BLaER1 (cell line): Measurements from ENCODE around the gene HYAL1.
A peak's percentile ranks its signal among the peaks of the same experiment; 100 is the strongest.

Source experiments
- H3K27ac ChIP-seq: shearing (Covaris generic); formaldehyde crosslinking; 2 replicates; pipeline ENCODE4 v1.8.1; 2022
- H3K27me3 ChIP-seq: shearing (Covaris generic); formaldehyde crosslinking; 2 replicates; pipeline ENCODE4 v1.8.1; 2022
- H3K36me3 ChIP-seq: shearing (Covaris generic); formaldehyde crosslinking; 2 replicates; pipeline ENCODE4 v1.8.1; 2022
- H3K4me1 ChIP-seq: shearing (Covaris generic); formaldehyde crosslinking; 2 replicates; pipeline ENCODE4 v1.8.1; 2022
- H3K4me2 ChIP-seq: shearing (Covaris generic); formaldehyde crosslinking; 2 replicates; pipeline ENCODE4 v1.8.1; 2022
- H3K4me3 ChIP-seq: shearing (Covaris generic); formaldehyde crosslinking; 2 replicates; pipeline ENCODE4 v1.8.1; 2022
- H3K9ac ChIP-seq: shearing (Covaris generic); formaldehyde crosslinking; 2 replicates; pipeline ENCODE4 v1.8.1; 2022
- H3K9me3 ChIP-seq: shearing (Covaris generic); formaldehyde crosslinking; 2 replicates; pipeline ENCODE4 v1.8.1; 2022
- H4K20me1 ChIP-seq: shearing (Covaris generic); formaldehyde crosslinking; 2 replicates; pipeline ENCODE4 v1.8.1; 2022
- Cebpa-rat ChIP-seq: shearing (Covaris generic); IDR thresholded peaks from 2 replicates; pipeline ENCODE4 v1.8.1; 2022

Gene HYAL1

DNA sequence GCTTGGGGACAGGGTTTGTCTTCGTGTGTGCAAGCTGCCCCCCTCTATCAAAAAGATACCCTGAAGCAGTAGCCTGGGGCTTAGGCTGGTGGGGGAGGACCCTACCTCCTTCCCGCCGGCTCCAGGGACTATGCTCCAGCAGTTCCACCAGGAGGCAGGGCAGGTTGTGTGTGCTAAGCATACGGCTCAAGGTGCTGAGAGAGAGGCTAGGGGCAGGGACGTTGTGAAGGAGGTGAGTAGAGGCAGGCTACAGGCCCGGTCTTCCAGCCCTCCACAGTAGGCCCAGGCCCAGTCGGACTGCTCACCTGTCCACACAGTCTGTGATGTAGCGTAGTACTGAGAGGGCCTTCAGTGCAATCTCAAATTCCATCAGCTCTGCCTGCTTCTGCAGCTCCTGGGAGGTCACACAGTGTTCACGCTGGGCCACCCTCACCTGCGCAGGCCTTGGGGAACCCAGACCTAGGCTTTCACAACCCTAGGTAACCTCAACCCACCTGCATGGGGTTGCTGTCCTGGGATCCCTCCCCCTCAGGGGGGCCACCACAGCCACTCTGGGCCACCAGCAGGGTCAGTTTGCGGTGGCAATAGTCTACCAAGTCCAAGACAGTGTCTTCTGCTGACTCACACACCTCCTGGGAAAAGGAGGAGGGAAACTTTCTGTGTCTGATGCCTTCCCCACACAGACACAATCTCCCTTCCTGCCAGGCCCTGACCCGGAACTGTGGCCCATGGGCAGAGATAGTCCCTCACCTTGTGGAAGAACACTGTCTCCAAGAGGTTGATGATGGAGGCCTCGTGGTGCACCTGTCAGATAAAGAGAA is 39.6 kb upstream of the HYAL1 start:
- H3K4me3 ChIP-seq, result no peak overlapping the region
- no peak overlapping the region for H3K27ac ChIP-seq
- H3K9ac ChIP-seq, result no peak overlapping the region
- H3K9me3 ChIP-seq, result no peaks in the 10 kb centered on the region
- no peaks in the 10 kb centered on the region for H4K20me1 ChIP-seq
- H3K4me1 ChIP-seq, result peaks cover 70% of the 10 kb centered on the region
- peaks cover 37% of the 10 kb centered on the region for H3K27me3 ChIP-seq
- H3K36me3 ChIP-seq, result peaks cover 8% of the 10 kb centered on the region
- H3K4me2 ChIP-seq, result peak overlapping the region; percentile 26
- no peak for TF ChIP-seq Cebpa-rat

DNA sequence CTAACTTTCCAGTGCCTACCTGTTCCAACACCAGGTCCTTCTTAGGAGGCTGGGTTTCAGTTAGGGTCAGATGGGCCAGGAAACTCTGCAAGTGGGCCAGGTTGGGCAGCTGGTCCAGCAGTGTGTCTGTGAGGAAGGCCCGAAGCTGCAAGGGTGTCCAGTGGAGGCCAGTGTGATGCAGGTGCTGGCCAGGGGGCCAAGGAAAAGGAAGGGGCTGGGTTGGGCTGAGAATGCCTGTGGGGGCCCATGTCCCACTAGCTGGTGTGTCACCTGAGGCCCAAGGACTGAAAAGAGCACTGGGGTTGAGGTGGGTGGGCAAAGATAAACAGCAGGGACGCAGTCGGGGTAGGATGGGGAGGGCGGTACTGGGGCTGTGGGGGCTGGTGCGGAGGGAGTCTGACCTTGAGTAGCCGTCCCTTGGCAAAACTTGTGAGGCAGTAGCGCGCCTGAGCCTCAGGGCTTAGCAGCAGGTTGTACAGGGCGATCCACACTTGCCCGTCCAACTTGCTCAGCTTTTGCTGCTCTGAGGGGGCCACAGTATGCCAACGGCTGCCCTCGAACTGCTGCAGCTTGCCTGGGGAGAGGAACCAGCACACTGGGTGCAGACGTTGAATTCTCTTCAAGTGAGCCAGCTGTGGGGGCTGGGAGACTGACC is 38.7 kb upstream of the HYAL1 start:
- Histone ChIP-seq H4K20me1 (no peaks in the 10 kb centered on the region; the same call in 1 of the 2 replicates), H3K4me3 (no peak overlapping the region), H3K4me2 (peak overlapping the region; percentile 26), H3K36me3 (no peaks in the 10 kb centered on the region), H3K4me1 (peaks cover 70% of the 10 kb centered on the region), H3K9me3 (no peaks in the 10 kb centered on the region), H3K27me3 (peaks cover 37% of the 10 kb centered on the region), H3K9ac (no peak overlapping the region), H3K27ac (no peak overlapping the region)
- TF ChIP-seq Cebpa-rat, result no peak

DNA sequence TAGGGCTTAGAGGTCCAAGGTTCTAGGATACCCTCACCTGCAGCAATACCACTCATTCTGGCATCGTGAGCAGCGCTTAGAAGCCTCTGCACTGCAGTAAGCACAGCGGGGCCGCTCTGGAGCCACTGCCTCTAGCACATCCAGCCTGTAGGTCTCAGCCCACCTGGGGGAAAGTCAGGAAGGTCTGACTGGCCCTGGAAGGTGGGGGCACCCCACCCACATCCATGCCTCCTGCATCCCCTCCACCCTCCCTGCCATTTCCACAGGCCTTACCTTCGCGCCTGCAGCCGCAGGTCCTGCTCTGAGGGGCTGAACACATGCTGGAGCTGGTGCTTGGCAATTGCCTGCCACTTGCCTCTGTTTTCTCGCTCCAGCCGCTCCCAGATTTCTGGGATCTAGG is 38.2 kb upstream of the HYAL1 start:
- no peak for TF ChIP-seq Cebpa-rat
- H3K36me3 ChIP-seq, result no peaks in the 10 kb centered on the region
- H3K4me2 ChIP-seq, result peak overlapping the region; percentile 95
- H3K4me3 ChIP-seq, result peak overlapping the region; percentile 88
- H3K9ac ChIP-seq, result peak overlapping the region; percentile 94; the same call in 1 of the 2 replicates
- H3K27ac ChIP-seq, result peak overlapping the region; percentile 97
- H3K27me3 ChIP-seq, result peaks cover 37% of the 10 kb centered on the region
- H3K9me3 ChIP-seq, result no peaks in the 10 kb centered on the region
- H4K20me1 ChIP-seq, result peaks cover 6% of the 10 kb centered on the region
- H3K4me1 ChIP-seq, result peaks cover 70% of the 10 kb centered on the region

- peak within 1 kb of the TSS; percentile 95 for H3K4me2 ChIP-seq
- peaks cover 70% of the 10 kb centered on the region for H3K4me1 ChIP-seq
- peak within 1 kb of the TSS; percentile 97 for H3K27ac ChIP-seq
- H3K36me3 ChIP-seq, result peaks cover 6% of the 10 kb centered on the region; the same call in 1 of the 2 replicates
- TF ChIP-seq Cebpa-rat, result no peak
- no peaks in the 10 kb centered on the region for H3K9me3 ChIP-seq
- H3K27me3 ChIP-seq, result peaks cover 34% of the 10 kb centered on the region
- H3K9ac ChIP-seq, result peak within 1 kb of the TSS; percentile 94
- peak within 1 kb of the TSS; percentile 88 for H3K4me3 ChIP-seq
- peaks cover 14% of the 10 kb centered on the region for H4K20me1 ChIP-seq
Observed at GRCh38 chr3:50340448-50341329, 37.3 kb upstream of the HYAL1 start, which contains the start of gene RASSF1. Gene RASSF1, minus strand, starts transcription at chr3:50340836. Its CDS starts 31 bp downstream, at chr3:50340805.

- H3K4me3 ChIP-seq, result peak overlapping the region; percentile 88
- peaks cover 11% of the 10 kb centered on the region; the same call in 1 of the 2 replicates for H3K36me3 ChIP-seq
- peaks cover 20% of the 10 kb centered on the region for H4K20me1 ChIP-seq
- no peaks in the 10 kb centered on the region for H3K9me3 ChIP-seq
- H3K27me3 ChIP-seq, result peaks cover 28% of the 10 kb centered on the region
- H3K27ac ChIP-seq, result peak overlapping the region; percentile 97
- no peak for TF ChIP-seq Cebpa-rat
- H3K9ac ChIP-seq, result peak overlapping the region; percentile 94
- peak overlapping the region; percentile 95 for H3K4me2 ChIP-seq
- H3K4me1 ChIP-seq, result peaks cover 70% of the 10 kb centered on the region
Observed at GRCh38 chr3:50340147-50340447, 36.7 kb upstream of the HYAL1 start.

GRCh38 chr3:50339485-50340146 is 36.2 kb upstream of the HYAL1 start:
- Histone ChIP-seq H3K9me3 (no peaks in the 10 kb centered on the region), H3K4me1 (peaks cover 73% of the 10 kb centered on the region), H4K20me1 (peaks cover 25% of the 10 kb centered on the region), H3K4me2 (peak overlapping the region; percentile 95), H3K36me3 (peaks cover 15% of the 10 kb centered on the region), H3K4me3 (peak overlapping the region; percentile 88), H3K27me3 (peaks cover 25% of the 10 kb centered on the region), H3K9ac (peak overlapping the region; percentile 94), H3K27ac (peak overlapping the region; percentile 97)
- no peak for TF ChIP-seq Cebpa-rat

DNA sequence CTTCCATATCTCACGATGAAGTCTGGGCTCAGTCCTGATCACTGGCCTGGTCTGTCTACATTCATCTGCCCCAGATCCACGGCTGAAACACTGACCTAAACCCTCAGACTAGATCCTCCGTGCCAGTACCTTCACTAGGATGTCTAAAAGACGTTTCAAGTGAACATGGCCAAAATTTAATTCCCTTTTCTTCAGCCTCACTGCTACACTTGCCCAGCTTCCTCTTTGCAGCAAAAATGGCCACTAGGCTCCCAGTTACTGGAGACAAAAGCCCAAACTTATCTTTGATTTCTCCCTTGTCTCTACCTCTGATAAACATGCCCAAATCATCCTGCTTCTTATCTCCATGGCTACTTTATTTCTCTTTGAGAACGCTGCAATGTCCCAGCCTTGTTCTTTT is 35.6 kb upstream of the HYAL1 start:
- peaks cover 25% of the 10 kb centered on the region for H3K27me3 ChIP-seq
- peaks cover 22% of the 10 kb centered on the region for H3K36me3 ChIP-seq
- no peak for TF ChIP-seq Cebpa-rat
- H4K20me1 ChIP-seq, result peaks cover 31% of the 10 kb centered on the region
- peaks cover 79% of the 10 kb centered on the region for H3K4me1 ChIP-seq
- peak overlapping the region; percentile 95 for H3K4me2 ChIP-seq
- H3K9ac ChIP-seq, result peak overlapping the region; percentile 94
- no peaks in the 10 kb centered on the region for H3K9me3 ChIP-seq
- peak overlapping the region; percentile 97 for H3K27ac ChIP-seq
- H3K4me3 ChIP-seq, result peak overlapping the region; percentile 88

DNA sequence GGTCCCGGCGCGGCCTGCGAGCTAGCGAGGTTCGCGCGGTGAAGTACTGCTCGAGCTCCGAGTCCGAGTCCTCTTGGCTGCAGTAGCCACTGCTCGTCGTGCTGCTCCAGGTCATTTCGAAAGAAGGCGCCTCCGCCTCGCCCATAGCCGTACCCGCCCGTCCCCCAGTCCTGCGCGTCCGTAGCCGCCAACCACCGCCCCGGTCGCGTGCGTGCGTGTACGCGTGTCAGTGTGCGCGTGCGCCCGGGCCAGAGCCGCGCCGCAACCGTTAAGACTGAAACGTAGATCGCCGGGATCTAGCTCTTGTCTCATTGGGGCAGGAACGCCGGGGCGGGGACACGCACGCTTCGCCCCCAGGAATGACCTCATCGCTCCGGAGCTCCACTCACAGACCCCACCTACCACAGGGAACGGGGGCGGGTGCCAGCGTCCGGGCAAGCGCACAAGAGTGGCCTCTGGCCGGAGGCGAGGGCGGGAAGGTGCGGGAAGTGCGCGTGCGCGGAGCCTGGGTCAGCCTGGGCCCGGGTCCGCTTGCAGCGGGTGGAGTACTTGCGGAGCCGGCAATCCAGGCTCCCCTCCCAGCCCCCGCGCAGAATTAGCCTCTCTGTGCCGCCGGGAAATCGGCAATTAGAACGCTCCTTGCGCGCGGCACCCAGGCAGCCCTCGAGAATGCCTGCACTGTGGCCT is 33.9 kb upstream of the HYAL1 start:
- peaks cover 48% of the 10 kb centered on the region for H4K20me1 ChIP-seq
- H3K27ac ChIP-seq, result peak overlapping the region; percentile 97
- peak overlapping the region; percentile 88 for H3K4me3 ChIP-seq
- H3K4me1 ChIP-seq, result peaks cover 76% of the 10 kb centered on the region
- H3K36me3 ChIP-seq, result peaks cover 38% of the 10 kb centered on the region
- TF ChIP-seq Cebpa-rat, result no peak
- peak overlapping the region; percentile 94 for H3K9ac ChIP-seq
- peak overlapping the region; percentile 95 for H3K4me2 ChIP-seq
- H3K27me3 ChIP-seq, result peaks cover 25% of the 10 kb centered on the region
- H3K9me3 ChIP-seq, result no peaks in the 10 kb centered on the region
